SIG-M5 treated with dmso at 0.1 percent for 504 hours (cell line): ENCODE results near the gene NCAM2.
A peak's percentile ranks its signal among the peaks of the same experiment; 100 is the strongest.

Source experiments
- DNase-seq: peaks from one replicate; lab custom pipeline; 2025; ENCODE audit not compliant: unreplicated experiment; lab: John Stamatoyannopoulos, UW

NCAM2 gene

GRCh38 chr21:21406921-21407320 lies 408.7 kb downstream of the NCAM2 start:
- DNase-seq, result peak; percentile 54

- no peak for DNase-seq
Observed at GRCh38 chr21:21412096-21412495, 413.9 kb downstream of the NCAM2 start.

GRCh38 chr21:21415741-21416140 lies 417.5 kb downstream of the NCAM2 start:
- no peak for DNase-seq

GRCh38 chr21:21434944-21435343 lies 436.7 kb downstream of the NCAM2 start:
- no peak for DNase-seq

GRCh38 chr21:21436012-21436534 lies 437.9 kb downstream of the NCAM2 start:
- DNase-seq, result no peak

GRCh38 chr21:21439761-21440160 lies 441.6 kb downstream of the NCAM2 start:
- DNase-seq, result no peak

- DNase-seq, result no peak
Observed at GRCh38 chr21:21457077-21457476, 458.9 kb downstream of the NCAM2 start.

GRCh38 chr21:21458124-21458631 lies 460.0 kb downstream of the NCAM2 start:
- no peak for DNase-seq

GRCh38 chr21:21460979-21461378 lies 462.8 kb downstream of the NCAM2 start:
- no peak for DNase-seq

GRCh38 chr21:21463456-21463855 lies 465.2 kb downstream of the NCAM2 start:
- DNase-seq, result no peak

GRCh38 chr21:21464684-21465083 lies 466.5 kb downstream of the NCAM2 start:
- no peak for DNase-seq

- no peak for DNase-seq
Observed at GRCh38 chr21:21466752-21467151, 468.5 kb downstream of the NCAM2 start.

GRCh38 chr21:21468003-21468402 lies 469.8 kb downstream of the NCAM2 start:
- DNase-seq, result no peak

- no peak for DNase-seq
Observed at GRCh38 chr21:21481239-21481638, 483.0 kb downstream of the NCAM2 start.

- no peak for DNase-seq
Observed at GRCh38 chr21:21508859-21509258, 510.6 kb downstream of the NCAM2 start.

GRCh38 chr21:21530680-21531079 lies 532.5 kb downstream of the NCAM2 start:
- no peak for DNase-seq

GRCh38 chr21:21547368-21547953 lies 549.3 kb downstream of the NCAM2 start:
- peak; percentile 53 for DNase-seq

- no peak for DNase-seq
Observed at GRCh38 chr21:21559285-21560045, 561.3 kb downstream of the NCAM2 start.
